GM18907 (cell line): ENCODE measurements around the gene MYOM1.
A peak's percentile ranks its signal among the peaks of the same experiment; 100 is the strongest.

Source experiments
- ATAC-seq: cut with Tn5 transposase; IDR thresholded peaks from one replicate; pipeline ENCODE4 v1.9.1; 2021; ENCODE audit warnings: mild to moderate bottlenecking, moderate library complexity; ENCODE audit not compliant: unreplicated experiment

Gene MYOM1

DNA sequence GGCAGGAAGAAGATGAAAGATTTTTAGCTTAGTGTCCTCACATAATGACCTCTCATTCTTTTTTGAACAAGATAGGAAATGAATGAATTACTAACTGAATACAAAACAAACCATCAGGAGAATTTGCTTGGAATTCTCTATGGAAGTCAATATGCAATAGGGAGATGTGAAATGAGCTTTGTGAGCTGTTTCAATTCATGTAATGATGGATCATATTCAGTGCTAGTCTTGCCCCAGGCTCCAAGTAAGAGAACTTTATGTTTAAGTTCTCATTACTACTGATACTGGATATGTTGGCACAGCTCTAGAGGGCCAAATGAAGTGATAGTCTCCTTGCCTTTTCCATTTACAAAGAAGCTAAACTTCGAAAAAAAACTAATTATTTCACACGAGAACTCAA lies 29.2 kb downstream of the MYOM1 start:
- no peak for ATAC-seq

DNA sequence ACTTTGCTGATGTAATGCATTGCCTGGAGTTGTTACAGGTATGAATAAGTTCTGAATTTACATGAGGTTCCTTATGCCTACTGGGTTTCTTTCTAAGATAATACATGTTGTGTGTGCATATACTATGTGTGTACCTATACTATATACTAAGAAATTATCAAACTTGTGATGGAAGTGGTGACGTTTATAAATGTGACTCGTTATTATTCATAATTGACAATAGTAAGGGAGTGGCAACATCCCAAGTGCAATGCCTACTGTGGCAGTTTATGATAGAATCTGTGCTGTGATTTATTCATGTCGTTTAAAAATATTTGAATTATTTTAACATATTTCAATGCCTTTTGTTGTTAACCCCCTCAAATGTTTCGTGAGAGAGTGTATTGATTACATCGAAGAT lies 29.9 kb downstream of the MYOM1 start:
- ATAC-seq: no peak

DNA sequence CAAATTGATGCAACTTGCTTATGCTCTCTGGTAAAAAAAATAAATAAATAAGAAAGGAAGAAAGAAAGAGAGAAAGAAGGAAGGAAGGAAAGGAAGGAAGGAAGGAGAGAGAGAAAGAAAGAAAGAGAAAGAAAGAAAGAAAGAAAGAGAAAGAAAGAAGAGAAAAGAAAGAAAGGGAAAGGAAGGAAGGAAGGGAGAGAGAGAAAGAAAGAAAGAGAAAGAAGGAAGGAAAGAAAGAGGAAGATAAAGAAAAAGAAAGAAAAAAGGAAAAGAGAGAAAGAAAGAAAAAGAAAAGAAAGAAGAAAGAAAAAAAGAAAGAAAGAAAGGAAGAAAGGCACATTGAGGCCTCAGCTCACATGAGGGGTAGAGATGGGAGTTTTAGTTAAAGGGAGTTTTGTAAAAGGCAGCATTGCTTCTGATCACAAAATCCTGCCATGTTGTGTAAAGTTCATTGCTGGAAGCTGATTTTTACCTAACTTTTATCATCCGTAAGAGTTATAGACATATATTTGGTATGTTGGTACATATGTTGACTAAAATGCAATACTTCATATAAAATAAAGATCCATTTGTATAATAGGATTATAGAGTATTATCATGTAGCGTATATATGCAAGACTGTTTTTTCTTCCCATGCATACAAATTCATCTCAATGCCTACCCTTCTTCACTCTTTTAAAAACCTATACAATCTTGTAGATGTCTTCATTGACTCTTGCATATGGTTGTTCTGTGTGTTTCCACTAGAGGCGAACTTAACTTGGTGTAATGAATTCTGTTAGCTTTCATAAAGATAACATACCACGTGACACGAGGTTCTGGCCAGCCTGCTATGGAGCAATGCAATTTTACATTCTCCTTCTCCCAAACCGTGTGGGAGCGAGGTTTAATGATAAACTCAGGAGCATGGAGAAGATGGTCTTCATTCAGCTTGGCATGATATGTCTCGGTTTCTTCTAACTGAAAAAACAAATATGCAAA lies 32.8 kb downstream of the MYOM1 start:
- ATAC-seq: no peak

DNA sequence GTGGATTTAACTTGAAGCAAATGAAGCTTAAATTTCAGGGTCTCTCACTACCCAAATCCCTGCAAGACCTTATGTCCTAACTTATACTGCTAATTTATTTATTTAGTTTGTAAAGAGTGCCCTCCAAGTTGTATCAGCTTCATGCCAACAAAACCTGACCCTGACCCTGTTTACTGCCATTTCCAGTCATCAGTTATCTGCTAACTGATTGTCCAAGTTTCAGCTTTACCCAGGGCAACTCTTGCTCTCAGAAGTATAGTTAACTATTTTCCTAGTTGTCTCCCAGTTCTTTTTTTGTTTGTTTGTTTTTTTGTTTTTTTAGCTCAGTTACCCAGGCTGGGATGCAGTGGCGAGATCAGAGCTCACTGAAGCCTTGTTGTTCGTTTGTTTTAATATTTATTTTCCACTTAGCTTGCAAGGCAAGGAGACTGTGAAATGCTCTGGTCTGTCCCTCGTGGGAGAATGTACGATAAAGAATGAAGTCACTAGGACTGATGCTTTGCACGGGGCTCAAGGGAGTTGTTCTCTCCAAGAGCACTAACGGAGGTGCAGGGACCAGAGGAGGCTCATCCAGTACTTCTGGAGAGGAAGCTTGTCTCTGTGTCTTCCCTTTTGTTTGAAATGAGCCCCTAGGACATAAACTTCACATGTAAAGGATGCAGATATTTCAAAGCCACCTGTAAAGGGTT lies 35.3 kb downstream of the MYOM1 start:
- ATAC-seq: no peak

DNA sequence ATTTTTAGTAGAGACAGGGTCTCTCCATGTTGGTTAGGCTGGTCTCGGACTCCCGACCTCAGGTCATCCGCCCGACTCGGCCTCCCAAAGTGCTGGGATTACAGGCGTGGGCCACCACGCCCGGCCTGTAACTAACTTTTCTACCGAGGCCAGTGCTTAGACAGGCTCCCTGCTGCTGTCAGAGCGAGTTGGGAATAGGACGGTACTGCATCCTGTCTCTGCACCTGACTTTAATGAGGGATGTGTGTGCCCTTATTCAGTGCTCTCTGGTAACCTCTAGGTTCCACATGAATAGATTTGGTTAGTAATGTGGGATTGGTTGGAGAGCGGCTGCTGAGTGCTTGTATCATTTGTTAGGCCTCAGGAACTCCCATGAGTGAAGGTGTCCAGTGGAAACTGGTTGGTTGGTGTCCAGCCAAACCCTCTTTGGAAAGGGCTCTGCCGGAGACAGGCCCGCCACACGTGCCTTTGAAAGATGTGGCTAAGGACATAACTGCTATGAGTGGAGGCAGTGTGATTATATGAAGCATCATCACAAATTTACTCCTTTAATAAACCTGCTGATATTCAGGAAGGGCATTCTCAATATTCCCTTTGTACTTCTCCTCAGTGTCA lies 36.6 kb downstream of the MYOM1 start:
- ATAC-seq: no peak

DNA sequence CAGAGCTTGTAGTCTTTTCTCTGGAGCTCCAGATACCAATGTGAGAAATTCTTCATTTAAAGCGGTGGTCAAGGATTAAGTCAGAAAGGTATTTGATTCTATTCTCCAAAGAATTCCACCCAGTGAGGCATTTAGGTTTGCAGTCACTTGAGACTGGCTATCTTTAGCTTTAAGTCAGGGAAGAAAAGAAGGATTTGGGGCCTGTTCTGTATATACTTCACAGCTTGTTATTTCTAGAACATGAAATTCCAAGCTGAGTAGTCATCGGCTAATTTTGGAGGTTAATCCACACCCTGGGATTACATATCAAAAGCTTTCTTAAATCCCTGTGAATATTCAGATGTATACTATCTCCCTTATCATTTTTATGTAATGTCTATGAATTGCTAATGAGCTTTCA lies 39.4 kb downstream of the MYOM1 start:
- no peak for ATAC-seq

DNA sequence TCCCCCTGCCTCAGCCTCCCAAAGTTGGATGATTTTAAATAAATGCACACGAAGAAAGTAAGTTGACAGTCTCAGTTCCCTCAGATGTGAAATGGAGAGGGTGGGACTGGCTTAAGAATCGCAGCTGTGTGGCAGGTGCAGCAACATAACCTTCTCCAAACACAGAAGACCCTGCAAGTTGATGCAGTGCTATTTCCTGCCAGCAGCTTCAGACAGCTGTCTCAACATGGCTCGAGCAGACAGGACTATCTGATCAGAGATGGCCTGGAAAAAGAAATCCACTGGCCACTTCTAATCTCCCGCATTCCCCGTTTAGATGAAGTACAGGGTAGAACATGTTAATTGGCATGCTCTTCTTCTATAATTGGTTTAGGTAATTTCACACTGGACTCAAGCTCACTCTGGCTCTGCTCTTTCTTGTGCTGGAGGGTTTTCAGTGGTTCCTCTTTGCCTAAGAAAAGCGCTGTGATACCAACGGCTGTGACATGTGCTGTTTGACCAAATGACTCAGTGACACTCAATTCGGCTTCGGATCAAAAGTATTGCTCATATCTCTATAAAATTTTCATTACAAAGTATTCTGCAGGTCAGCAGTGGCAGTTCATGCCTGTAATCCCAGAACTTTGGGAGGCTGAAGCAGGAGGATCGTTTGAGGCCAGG lies 40.2 kb downstream of the MYOM1 start:
- peak; percentile 54 for ATAC-seq

DNA sequence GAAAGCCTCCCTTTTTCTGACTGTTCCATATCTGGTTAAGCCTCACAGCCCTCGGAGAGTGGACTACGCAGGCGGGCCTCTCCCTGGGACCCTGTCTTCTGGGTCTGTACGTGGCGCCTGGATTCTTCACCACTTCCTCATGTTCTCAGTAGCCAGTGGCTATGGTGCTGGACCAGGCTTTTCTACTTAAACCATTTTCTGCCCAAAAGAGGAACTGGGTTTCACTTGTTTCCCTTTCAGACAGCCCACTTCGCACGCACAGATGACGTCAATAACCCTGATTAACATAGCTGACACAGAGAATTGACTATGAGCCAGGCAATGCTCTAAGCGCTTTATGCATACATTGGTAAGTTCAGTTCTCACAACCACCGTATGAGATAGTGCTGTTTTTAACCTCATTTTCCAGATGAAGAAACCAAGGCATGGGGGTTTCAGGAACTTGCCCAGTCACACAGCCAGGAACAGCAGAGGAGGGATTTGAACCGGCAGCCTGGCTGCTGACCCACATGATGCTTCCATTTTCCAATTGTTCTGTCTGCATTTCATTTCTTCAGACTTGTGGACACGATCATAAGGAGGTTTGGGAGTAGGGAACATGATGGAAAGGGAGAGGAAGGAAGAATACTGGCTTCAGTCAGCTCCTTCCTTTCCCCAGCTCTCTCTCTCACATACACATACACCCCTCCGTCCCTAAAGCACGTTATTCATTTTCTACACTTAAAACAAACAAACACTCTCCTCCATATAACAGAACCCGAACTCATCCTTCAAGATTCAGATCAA lies 41.7 kb downstream of the MYOM1 start:
- peak; percentile 90 for ATAC-seq

DNA sequence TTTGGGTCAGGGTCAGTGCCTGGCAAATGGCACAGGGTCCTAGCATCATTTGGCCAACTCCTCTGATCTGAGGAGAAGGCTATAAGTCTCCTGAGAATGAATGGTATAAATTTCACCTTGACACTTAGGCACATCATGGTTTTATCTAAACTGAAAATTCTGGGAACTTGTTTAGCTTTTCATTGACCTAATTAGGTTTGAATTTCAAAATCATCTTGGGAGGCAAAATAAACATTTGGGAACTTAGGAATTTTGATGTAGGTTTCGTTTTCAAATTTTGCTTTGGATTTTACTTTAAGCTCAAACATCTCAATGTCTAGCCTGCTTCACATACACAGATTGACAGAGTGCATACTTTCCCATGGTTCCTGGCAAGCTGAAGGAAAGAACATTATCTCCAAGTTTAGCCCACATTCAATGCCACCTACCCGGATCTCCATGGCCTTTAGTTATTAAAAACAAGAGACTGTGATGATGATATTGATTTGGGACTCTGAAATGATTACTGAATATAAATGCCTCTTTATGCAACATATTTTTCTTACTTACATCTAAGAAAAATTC lies 44.5 kb downstream of the MYOM1 start:
- ATAC-seq: no peak

DNA sequence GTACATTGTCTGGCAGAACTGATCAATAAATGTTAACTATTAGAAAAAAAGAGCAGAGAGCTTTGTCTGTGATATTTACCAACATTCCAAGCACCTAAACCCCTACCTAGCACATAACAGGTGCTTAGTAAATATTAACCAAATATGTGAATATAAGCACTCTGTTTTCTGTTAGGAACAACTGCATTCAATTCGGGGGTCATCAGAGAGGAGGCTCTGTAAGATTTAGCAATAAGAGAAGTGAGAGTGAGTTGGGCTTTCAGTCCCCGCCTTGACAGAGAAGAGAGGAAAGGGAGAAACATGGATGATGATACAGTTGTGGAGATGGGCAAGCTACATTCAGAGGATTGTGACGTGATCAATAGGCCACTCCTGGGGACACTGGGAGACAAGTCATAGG lies 47.7 kb downstream of the MYOM1 start:
- ATAC-seq: peak; percentile 51

DNA sequence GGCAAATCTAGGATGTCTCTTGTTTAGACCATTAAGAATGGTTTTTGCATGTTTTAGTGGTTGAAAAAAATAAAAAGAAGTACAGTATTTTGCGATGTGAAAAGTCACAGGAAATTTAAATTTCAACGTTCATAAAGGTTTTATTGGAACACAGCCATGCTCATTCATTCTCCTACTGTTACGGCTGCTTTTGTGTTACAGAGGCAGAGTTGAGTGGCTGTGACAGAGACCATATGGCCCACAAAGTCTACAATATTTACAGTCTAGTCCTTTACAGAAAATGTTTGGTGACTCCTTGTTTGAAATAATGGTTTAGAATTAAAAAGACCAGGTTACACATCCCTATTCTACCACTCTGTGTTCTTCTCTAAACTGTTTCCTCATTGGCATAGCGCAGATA lies 48.1 kb downstream of the MYOM1 start:
- ATAC-seq: no peak

DNA sequence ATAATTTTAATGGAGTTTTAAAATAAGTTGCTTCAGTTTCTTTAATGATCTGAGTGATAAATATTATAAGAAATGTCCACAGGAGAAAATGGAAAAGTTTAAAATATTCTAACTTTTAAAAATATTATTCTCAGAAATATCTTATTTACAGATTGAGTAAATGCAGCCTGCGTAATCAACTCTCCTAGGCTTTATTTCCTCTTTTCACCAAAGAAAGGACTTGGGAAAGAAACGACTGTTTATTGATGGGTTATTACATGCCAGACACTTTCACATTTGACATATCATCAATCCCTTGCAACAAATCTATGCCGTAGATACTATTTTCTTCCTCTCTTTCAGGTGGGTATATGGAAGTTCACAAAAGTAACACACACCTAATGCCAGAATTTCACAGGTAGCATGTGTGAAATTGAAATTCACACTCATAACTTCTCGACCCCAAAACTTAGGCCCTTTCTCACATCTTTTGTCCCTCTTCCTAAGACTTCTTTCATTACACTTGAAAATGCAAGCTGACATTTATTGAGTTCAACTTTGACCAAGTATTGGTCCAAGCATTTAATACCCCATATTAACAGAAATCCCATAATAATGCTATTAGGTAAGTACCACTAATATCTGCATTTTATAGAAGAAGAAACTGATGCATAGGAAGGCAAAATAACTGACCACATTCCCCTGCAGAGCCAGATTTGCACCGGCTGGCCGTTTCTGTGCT lies 49.2 kb downstream of the MYOM1 start:
- ATAC-seq: no peak

DNA sequence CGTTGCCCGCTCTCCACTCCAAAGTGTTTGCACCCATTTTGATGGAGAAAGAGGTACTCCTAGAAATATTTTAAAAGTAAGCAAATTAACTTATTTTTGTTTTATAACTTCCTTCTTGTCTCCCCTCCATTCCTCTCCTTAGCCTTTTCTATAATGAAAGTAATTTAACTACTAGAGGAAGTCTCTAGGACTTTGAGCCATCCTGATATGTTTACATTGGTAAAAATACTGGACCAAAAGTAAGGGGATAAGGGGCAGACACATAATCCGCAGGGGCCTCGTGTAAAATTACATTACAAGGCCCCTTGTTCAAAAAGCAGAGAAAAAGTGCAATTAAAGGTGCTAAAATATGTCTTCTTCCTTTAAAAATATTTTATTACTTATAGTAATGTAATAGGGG lies 55.4 kb downstream of the MYOM1 start:
- no peak for ATAC-seq

DNA sequence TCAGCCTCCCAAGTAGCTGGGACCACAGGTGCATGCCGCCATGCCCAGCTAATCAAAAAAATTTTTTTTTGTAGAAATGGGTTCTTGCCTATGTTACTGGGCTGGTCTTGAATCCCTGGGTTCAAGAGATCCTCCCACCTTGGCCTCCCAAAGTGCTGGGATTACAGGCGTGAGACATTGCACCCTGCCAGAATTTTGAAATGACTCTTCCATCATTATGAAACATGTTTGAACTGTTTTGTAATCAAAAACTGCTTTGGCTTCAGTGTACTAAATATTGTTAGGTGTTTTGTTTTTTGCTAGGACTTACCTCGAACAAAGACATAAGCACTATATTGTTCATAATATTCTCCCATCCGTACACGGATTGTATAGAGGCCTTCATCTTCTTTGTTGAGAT lies 55.8 kb downstream of the MYOM1 start:
- no peak for ATAC-seq

DNA sequence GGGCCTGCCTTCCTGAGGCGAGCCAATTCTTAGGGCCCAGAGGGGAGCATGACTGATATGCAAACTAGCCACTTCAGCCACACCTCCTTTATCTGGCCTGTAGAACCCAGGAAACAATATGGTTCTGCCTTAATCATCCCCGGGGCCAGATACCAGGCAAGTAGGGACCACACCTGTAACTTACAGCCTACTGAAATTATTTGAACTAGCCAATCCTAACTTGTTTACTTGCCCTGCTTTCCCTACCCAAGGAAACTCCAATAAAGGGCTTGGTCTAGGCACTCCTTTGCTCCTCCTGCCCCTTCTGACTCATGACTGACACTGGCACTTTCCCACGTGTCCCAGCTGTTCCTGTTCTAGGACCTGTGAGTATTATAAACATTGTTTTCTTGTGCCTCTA lies 57.6 kb downstream of the MYOM1 start:
- ATAC-seq: no peak

DNA sequence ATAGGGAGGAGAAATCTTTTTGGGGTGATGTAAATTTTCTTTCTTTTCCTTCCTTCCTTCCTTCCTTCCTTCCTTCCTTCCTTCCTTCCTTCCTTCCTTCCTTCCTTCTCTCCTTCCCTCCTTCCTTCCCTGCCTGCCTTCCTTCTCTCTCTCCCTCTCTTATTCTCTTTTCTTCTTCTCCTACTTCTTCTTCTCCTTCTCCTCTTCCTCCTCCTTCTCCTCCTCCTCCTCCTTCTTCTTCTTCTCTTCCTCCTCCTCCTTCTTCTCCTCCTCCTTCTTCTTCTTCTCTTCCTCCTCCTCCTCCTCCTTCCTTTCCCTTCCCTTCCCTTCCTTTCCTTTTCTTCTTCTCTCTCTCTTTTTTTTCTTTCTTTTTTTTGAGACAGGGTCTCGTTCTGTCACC lies 59.9 kb downstream of the MYOM1 start:
- no peak for ATAC-seq

DNA sequence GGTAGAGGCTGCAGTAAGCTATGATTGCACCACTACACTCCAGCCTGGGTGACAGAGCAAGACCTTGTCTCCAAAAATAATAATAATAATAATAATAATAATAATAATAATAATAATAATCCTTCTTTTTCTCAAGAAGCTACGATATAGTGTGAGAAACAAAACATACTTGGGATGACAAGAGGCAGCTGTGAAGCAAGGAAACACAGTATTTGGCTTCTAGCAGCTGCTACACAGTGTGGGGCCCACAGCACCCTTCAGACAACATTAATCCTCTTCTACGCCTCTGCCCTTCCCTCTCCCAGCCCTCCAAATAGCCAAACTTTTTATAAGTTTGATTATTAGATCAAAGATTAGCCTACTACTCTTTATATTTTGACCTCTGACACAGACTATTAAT lies 62.2 kb downstream of the MYOM1 start:
- ATAC-seq: no peak

DNA sequence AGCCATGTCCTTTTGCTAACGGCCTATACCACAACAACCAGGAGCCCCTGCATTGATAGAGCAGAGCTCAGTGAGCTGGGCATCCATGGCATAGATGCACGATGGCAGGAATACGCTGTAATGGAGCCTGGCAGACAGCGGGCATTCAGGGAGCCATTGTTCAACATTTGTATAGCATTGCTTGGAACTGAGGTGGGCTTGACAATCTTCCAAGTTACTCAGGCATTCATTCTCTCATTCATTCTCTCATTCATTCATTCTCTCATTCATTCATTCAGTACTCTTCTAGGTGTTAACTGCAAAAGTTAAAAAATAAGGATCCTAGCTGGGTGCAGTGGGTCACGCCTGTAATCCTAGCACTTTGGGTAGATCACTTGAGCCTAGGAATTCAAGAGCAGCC lies 62.7 kb downstream of the MYOM1 start:
- no peak for ATAC-seq

DNA sequence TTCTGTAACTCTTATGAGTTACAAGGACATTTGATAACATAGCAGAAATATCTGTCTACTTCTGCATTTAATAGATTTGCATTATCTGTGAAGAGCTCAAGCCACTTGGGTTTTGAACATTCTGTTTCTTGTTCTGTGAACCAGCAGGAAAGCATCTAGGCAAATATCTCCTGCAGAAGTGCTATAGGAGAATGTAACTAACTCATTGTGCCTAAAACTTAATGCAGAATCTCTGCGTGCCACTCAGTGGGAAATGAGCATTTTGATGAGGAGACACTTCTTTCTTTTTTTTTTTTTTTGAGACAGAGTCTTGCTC lies 63.5 kb downstream of the MYOM1 start:
- ATAC-seq: no peak

DNA sequence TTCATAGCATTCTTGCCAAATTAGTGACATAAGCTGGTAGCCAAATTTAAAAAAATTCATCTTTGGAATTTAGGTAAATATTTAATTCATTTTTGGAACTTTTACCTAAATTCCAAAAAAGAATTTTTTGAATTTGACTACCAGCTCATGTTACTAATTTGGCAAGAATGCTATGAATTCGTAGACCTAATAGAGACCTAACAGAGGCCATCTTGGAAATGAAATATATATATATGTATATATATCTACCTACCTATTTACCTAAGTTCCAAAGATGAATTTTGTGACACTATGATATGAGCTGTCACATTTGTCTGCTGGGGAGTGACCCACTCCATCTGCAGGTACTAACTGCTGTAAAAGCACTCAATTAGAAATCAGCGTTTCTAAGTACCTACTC lies 65.6 kb downstream of the MYOM1 start:
- no peak for ATAC-seq
